Endothelial cell of umbilical vein (primary cell): Measurements from ENCODE around the gene FXYD3. TPM values are rescaled to one million over a fixed set of nuclear protein-coding genes. Genes with fewer than 3 reads are reported as not detected.

Source experiments
- BruUV-seq: library from RNA; stranded (reverse); fragments of 400-500 nt; replicated peaks from 2 replicates; lab custom pipeline; 2021; lab: Mats Ljungman, UMichigan
- CTCF ChIA-PET: fragments of 300-600, 350-600 bp; sonication (Branson Sonifier 250); formaldehyde crosslinking; loops from one replicate; lab custom pipeline; 2021; ENCODE audit warnings: antibody characterized with exemption, inconsistent platforms; lab: Charles Lee
- POLR2A ChIA-PET: fragments of 300-600, 350-600 bp; sonication (Branson Sonifier 250); formaldehyde crosslinking; loops from one replicate; lab custom pipeline; 2021; ENCODE audit warnings: antibody characterized with exemption, inconsistent platforms; lab: Charles Lee
- DNase-seq: peaks from one replicate; pipeline ENCODE4 v3.0.0-alpha.2; 2011; ENCODE audit warnings: low read depth, low spot score
- FAIRE-seq: peaks from 2 replicates; lab custom pipeline; 2011; peaks lifted over from hg19 to GRCh38; lab: Jason Lieb, UNC
- H2AFZ ChIP-seq: 2 replicates; pipeline ENCODE4 v1.6.0; 2012; ENCODE audit warnings: low read depth, low read length, control low read depth, inconsistent platforms
- H3K27ac ChIP-seq: 2 replicates; pipeline ENCODE4 v1.5.1; 2011; ENCODE audit warnings: low read depth, mild to moderate bottlenecking, control low read depth, low read length, moderate library complexity; ENCODE audit not compliant: insufficient read depth
- H3K27me3 ChIP-seq, 2 experiments: 2 replicates each; pipeline versions ENCODE4 v1.6.0 to v1.6.1; 2011; ENCODE audit warnings: low read length in 2 of 2, mixed read lengths in 1 of 2; ENCODE audit not compliant: control insufficient read depth in 2 of 2, insufficient read depth in 2 of 2
- H3K36me3 ChIP-seq, 2 experiments: 2 replicates in 1 of 2; 3 replicates in 1 of 2; pipeline ENCODE4 v1.5.1; 2011; ENCODE audit warnings: low read length in 2 of 2, mild to moderate bottlenecking in 1 of 2, moderate library complexity in 1 of 2; ENCODE audit not compliant: control insufficient read depth in 2 of 2, insufficient read depth in 2 of 2; ENCODE audit errors: extremely low read depth in 1 of 2
- H3K4me1 ChIP-seq: 3 replicates; pipeline ENCODE4 v1.5.1; 2011; ENCODE audit warnings: mild to moderate bottlenecking, low read length; ENCODE audit not compliant: control insufficient read depth, insufficient read depth; ENCODE audit errors: extremely low read depth
- H3K4me2 ChIP-seq: 2 replicates; pipeline ENCODE4 v1.6.1; 2011; ENCODE audit warnings: low read length, control low read depth, mixed read lengths; ENCODE audit not compliant: insufficient read depth
- H3K4me3 ChIP-seq, 3 experiments: fragments of 200-600 bp in 1 of 3; sonication (generic), shearing (Covaris generic) in 1 of 3; replicated peaks in 1 of 3; 2 replicates each; pipeline ENCODE4 v1.5.1; 2011 to 2016; ENCODE audit warnings: control low read depth in 3 of 3, low read length in 3 of 3, mild to moderate bottlenecking in 2 of 3, inconsistent platforms in 1 of 3, low read depth in 1 of 3, moderate library complexity in 1 of 3; ENCODE audit not compliant: insufficient read depth in 1 of 3
- H3K79me2 ChIP-seq: 2 replicates; pipeline ENCODE4 v1.6.0; 2012; ENCODE audit warnings: low read length, inconsistent platforms; ENCODE audit not compliant: control insufficient read depth, insufficient read depth
- H3K9ac ChIP-seq: replicated peaks from 2 replicates; pipeline ENCODE3; 2011; ENCODE audit warnings: low read length, control low read depth; ENCODE audit not compliant: insufficient read depth; ENCODE audit errors: extremely low read depth
- H3K9me1 ChIP-seq: replicated peaks from 3 replicates; pipeline ENCODE4 v1.6.0; 2011; ENCODE audit warnings: mild to moderate bottlenecking, low read length; ENCODE audit not compliant: control insufficient read depth, insufficient read depth; ENCODE audit errors: extremely low read depth
- H3K9me3 ChIP-seq: replicated peaks from 2 replicates; pipeline ENCODE4 v1.5.1; 2012; ENCODE audit warnings: low read length, inconsistent platforms; ENCODE audit not compliant: control insufficient read depth, insufficient read depth
- H4K20me1 ChIP-seq: replicated peaks from 2 replicates; pipeline ENCODE3; 2011; ENCODE audit warnings: mild to moderate bottlenecking, low read length; ENCODE audit not compliant: control insufficient read depth, insufficient read depth; ENCODE audit errors: extremely low read depth
- CTCF ChIP-seq, 2 donors: IDR thresholded peaks; 1 replicate in 1 of 2; 2 replicates in 1 of 2; pipeline ENCODE4 v1.5.1; 2011; ENCODE audit warnings: low read length in 2 of 2, mild to moderate bottlenecking in 2 of 2, moderate library complexity in 2 of 2, control low read depth in 1 of 2, inconsistent platforms in 1 of 2, low read depth in 1 of 2; ENCODE audit not compliant: insufficient read depth in 1 of 2; ENCODE audit errors: extremely low read depth in 1 of 2
- EZH2 ChIP-seq: IDR thresholded peaks from 2 replicates; pipeline ENCODE4 v1.6.1; 2012; ENCODE audit warnings: borderline replicate concordance, low read depth, mild to moderate bottlenecking, moderate library complexity, low read length, inconsistent platforms; ENCODE audit not compliant: severe bottlenecking
- FOS ChIP-seq: IDR thresholded peaks from 2 replicates; pipeline ENCODE4 v1.6.1; 2011; ENCODE audit warnings: mild to moderate bottlenecking, low read length, moderate library complexity, borderline replicate concordance; ENCODE audit not compliant: insufficient read depth
- GATA2 ChIP-seq: IDR thresholded peaks from 2 replicates; pipeline ENCODE4 v1.7.0; 2011; ENCODE audit warnings: low read depth, mild to moderate bottlenecking, moderate library complexity, mixed read lengths, low read length; ENCODE audit not compliant: insufficient read length, insufficient read depth
- JUN ChIP-seq: IDR thresholded peaks from 2 replicates; pipeline ENCODE4 v1.6.1; 2011; ENCODE audit warnings: borderline replicate concordance, low read depth; ENCODE audit not compliant: insufficient read length, insufficient read depth
- MAX ChIP-seq: IDR thresholded peaks from 2 replicates; pipeline ENCODE4 v1.6.1; 2011; ENCODE audit not compliant: insufficient read depth, insufficient read length
- MYC ChIP-seq: IDR thresholded peaks from one replicate; pipeline ENCODE4 v1.6.1; 2011; ENCODE audit warnings: mild to moderate bottlenecking, low read depth, low read length
- POLR2A ChIP-seq: IDR thresholded peaks from 2 replicates; pipeline ENCODE4 v1.6.1; 2012; ENCODE audit warnings: low read depth, mild to moderate bottlenecking, control low read depth, low read length
- POLR2AphosphoS5 ChIP-seq: IDR thresholded peaks from 2 replicates; pipeline ENCODE4 v1.6.1; 2012; ENCODE audit warnings: low read depth, mild to moderate bottlenecking, control low read depth, low read length, moderate library complexity; ENCODE audit not compliant: insufficient read depth
- dilution Hi-C: fragments of 300-500 bp; cut with MboI; formaldehyde crosslinking; loops from one replicate; pipeline ENCODE4 v1.15.0; 2019; ENCODE audit warnings: low sequenced_read_pairs; ENCODE audit not compliant: extremely low pct_ligation_motif_present
- intact Hi-C: fragments of 100-400 bp; cut with micrococcal nuclease; formaldehyde crosslinking; loops from one replicate; pipeline ENCODE4 v1.10.0; 2022
- polyA plus RNA-seq, 4 experiments: library from polyadenylated mRNA; depleted of rRNA in 3 of 4; stranded (reverse) in 3 of 4; unstranded in 1 of 4; fragments of >200 nt; gene quantifications; 2 replicates each; pipeline versions ENCODE4 v1.2.1 to v1.2.3, GENCODE V29; 2011 to 2012; ENCODE audit warnings: missing spikeins in 1 of 4
- total RNA-seq: library from RNA; stranded (reverse); gene quantifications from 2 replicates; pipeline ENCODE4 v1.2.3, GENCODE V29; 2021

The FXYD3 gene
- total and polyA plus RNA-seq, 2 donors (not counting 3 experiments of a cell fraction or from before 2014, with no cell fraction given) = not detected

GRCh38 chr19:35125749-35126623 lies 10.4 kb downstream of the FXYD3 start:
- no TSS peak for BruUV-seq
- Histone ChIP-seq H3K4me1 (peaks cover 3% of the 10 kb centered on the region), H3K9me1 (no peaks in the 10 kb centered on the region), H2AFZ (no peak overlapping the region), H3K4me2 (no peak overlapping the region), H3K27ac (no peak overlapping the region), H3K9me3 (no peaks in the 10 kb centered on the region), H3K79me2 (no peaks in the 10 kb centered on the region), H3K27me3 (no peaks in the 10 kb centered on the region), H3K9ac (no peak overlapping the region), H3K36me3 (no peaks in the 10 kb centered on the region), H3K4me3 (no peak overlapping the region), H4K20me1 (no peaks in the 10 kb centered on the region)
- ChIA-PET POLR2A (no interaction called here), CTCF (interaction anchor here (1.1 to 2.1 kb wide), 3 partner anchors 10 to 16 kb away, joined by 3 to 16 read pairs (median 5); no protein-coding TSS in a partner anchor)
- FAIRE-seq (no peak), DNase-seq (no peak)
- dilution Hi-C loops = no loop called here
- TF ChIP-seq CTCF (IDR thresholded peaks at IDR 0.05; ENCODE audit: extremely low read depth in 1 of 2, insufficient read depth in 1 of 2, low read depth in 1 of 2, low read length in 2 of 2) = no peak
- TF ChIP-seq MAX = no peak
- TF ChIP-seq GATA2 = no peak
- no peak for TF ChIP-seq POLR2AphosphoS5
- no peak for TF ChIP-seq FOS
- no peak for TF ChIP-seq JUN
- TF ChIP-seq MYC = no peak
- no peak for TF ChIP-seq POLR2A
- TF ChIP-seq EZH2 = no peak
- intact Hi-C loops = no loop called here
